Lung microvascular endothelial cell (primary cell): Measurements from ENCODE around the gene NR4A1. TPM values are rescaled to one million over a fixed set of nuclear protein-coding genes. Genes with fewer than 3 reads are reported as not detected.
A peak's percentile ranks its signal among the peaks of the same experiment; 100 is the strongest.

Source experiments
- DNase-seq, 2 donors: peaks; one replicate each; pipeline versions ENCODE4 v3.0.0 to v3.0.0-alpha.2; 2010; ENCODE audit warnings: low read depth in 2 of 2
- total RNA-seq: library from RNA; depleted of rRNA; stranded (reverse); fragments of >200 nt; gene quantifications from 2 replicates; pipeline ENCODE4 v1.2.1, GENCODE V29; 2014

NR4A1 gene
- total RNA-seq = 0.65 and 2.0 TPM in 2 replicates

DNA sequence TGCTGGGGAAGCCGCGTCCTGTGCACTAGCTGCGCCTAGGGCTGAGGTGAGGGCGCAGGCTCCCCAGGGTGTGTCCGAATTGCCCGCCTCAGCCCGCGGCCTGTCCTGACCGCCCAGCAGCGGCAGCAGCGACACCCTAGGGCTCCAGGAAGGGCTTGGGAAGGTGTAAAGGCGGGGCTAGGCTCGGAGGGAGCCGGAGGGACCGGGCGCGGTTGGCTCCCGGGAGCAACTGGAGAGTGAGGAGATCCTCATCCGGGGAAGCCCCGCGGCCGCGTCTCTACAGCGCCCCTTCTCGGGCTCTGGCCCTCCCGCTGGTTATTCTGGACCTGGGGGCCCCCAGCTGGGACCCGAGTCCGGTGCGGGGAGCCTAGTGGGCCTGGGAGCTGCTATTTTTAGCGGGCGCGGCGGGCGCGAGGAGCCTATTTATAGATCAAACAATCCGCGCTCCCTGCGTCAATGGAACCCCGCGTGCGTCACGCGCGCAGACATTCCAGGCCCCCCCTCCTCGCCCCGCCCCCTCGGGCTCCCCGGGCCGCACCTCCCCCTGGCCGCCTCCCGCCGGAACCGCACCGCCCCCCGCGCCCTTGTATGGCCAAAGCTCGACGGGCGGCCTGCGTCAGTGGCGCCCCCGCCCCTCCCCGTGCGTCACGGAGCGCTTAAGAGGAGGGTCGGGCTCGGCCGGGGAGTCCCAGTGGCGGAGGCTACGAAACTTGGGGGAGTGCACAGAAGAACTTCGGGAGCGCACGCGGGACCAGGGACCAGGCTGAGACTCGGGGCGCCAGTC, at the start of gene NR4A1:
Gene NR4A1 (plus strand): TSS at position 685 of the 784 bp plus-strand sequence. CDS start 2,887 bp downstream, outside the sequence.
- DNase-seq = peak; percentile 97 to 98

DNA sequence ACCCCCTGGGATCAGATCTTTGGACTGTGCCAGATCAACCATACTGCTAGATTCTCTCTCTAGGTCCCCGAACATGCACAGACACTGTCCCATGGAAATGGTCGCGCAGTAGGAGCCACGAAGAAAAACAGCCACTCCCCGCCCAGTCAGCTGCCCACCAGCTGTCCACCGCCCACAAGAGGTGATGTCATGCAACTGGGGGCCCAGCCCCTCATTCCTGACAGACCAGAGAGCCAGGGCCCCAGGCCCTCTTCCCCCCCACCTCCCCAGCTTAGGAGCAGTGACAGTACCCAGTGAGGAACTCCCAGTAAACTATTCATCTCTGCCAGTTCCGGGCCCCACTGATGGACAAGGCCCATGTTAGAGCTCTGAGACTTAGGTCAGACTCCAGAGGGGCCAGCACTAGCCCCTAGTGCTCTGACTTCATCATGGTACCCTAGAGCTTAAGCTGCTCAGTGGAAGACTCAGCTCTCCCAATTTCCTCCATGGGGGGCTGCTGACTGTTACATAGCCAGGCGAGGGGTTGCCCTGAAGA, 48.2 kb upstream of the NR4A1 start:
- DNase-seq = no peak

DNA sequence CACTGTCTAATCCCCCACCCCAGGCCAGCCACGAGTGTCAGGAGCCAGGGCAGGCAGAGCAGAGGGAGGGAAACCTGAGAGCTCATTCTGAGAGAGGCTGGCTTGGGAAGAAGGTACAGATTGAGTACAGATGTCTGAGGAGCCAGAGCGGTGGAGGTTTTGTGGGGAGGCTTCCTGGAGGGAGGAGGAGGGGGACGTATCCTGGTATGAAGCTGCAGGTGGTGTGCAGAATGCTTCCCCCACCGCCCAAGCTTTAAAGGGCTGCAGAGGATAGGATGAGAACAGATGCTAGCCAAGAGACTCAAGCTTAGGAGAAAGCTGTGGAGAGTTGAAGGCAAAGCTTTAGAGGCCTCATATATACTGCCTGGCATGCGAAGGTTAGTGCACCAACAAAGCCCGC, 47.7 kb upstream of the NR4A1 start:
- no peak for DNase-seq

DNA sequence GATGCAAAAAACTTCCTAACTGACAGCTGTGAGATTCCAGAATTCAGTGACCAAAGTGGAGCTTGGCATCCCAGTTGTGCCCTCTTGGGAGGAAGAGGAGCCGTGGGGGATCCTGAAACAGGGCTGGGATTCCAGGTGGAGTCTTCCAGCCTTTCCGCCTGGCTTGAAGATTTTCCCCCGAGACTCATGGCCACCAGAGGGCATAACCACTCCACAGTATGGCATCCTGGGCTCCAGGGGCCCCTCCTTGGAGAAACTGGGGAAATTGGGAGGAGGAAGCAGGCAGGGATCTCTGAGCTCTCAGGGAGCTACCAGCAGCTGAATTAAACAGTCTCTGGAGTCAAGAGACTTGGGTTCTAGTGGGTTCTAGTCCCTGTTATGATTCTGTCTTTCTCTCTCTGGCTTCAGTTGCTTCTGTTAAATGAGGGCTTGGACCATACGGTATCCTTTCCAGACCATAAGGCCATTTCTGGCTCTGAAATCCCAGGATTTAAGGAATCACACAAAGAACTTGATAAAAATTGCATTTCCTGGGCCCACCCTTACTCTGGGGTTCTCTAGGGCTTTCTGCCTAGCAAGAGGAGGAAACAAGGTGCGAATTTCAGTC, 47.1 kb upstream of the NR4A1 start:
- DNase-seq = peak; percentile 57 to 77

DNA sequence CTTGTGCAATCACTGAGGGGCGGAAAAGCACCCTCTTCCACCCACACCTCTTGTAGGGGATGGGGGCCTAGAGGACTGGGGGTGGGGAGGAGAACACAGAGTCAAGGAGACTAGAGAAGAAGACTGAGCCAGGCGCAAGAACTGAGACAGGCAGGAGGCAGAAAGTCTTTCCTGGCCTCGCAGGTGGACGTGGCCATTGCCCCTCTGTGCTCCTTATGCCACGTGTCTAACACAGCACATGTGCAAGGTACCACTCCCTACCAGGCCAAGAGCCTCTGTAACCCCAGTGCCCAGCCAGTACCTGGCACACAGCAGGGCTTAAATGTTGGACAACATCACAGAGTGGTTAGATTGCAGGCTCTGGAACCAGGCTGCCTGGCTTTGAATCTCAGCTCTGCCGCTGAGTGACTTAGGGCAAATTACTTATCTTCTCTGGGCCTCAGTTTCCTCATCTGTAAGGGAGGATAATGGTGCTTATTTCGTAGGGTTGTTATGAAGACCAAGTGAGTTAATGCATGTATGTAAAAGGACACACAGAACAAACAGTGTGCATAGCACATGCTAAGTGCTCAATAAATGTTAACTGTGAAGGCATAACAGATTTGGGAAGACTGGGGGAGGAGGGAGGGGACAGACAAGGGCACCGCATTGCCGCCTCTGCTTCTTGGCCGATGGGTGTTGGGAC, 45.9 kb upstream of the NR4A1 start:
- DNase-seq = no peak

DNA sequence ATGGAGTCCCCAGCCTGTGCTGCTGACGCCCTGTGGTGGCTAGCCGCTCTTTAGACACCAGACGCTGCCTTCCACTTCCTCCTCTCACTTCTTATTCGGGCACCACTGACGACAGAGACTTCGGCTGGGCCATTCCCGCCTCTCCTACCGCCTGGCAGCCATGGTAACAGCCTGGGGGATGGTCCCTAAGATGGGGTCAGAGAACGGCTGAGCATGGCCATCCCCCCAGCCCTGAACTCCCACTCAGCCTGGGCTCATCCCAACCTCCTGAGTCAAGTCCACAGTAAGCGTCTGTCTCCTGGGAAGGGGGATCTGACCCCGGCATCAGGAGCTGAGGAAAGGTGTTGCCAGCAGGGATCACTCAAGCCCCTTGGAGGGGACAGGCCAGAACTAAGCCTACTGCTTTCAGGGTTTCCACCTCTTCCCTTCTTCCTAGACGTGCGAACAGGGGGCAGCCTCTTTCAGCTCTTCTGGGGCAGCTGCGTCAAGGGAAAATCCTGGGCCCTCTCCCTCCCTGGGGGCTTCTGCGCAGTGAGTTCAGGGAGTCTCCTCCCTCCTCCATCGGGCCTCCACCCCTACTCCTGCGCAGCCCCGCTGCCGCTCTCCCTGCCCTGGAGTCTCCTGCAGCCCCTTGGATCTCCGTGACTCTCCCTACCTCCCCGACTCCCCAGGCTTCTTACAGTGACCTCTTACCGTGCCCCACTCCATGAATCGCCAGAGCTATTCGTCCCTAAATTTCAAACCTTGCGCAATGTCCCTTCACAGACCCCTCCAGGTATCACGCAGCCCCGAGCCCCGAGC, 45.1 kb upstream of the NR4A1 start:
- DNase-seq = no peak

DNA sequence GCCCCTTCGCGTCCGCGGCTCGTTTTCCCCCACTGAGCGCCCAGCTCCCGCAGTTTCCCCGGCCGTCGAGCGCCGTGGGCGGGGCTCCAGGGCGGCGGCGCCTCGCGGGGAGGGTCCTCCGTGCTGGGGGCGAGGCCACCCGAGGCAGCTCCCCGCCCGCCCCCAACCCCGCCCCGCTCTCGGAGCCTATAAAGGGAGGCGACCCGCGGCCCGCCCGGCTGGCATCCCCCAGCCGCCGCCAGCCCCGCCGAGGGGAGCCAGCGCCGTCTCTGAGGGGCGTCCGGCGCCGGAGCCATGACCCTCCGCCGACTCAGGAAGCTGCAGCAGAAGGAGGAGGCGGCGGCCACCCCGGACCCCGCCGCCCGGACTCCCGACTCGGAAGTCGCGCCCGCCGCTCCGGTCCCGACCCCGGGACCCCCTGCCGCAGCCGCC, 44.5 kb upstream of the NR4A1 start, which contains the start of gene TAMALIN:
Gene TAMALIN (plus strand): TSS at position 221 of the 432 bp plus-strand sequence. CDS start 74 bp downstream, at position 295.
- DNase-seq = peak; percentile 86 to 89

DNA sequence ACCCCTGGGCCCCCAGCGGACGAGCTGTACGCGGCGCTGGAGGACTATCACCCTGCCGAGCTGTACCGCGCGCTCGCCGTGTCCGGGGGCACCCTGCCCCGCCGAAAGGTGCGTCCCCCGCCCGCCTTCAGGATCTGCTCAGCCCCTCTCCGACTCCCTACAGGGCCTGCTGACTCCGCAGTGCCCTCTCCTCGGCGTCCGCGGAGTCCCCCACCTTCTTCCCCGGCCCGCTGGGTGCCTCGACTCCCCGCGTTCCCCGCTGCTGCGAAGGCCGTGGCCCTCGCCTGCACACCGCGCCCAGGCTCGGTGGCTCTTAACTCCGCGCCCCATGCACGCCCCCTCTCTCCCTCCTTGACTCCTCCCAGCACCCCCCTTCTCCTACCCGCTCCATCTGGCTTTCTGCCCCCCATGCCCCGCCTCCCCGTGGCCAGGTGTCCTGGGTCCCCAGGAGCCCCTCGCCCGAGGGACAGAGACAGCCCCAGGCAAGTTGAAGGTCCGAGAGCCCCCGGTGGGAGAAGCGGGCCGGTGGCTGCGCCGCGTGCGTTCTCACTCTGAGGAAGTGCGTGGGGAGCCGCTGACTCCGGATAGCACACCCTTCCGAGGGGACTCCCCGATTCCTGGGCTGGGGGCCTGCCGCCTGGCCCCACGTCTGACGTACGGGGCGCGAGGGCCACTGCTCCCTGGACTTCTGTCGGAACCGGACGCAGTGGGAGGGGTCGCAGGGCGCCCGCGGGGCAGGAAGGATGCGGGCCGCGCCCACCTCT, 43.9 kb upstream of the NR4A1 start:
- peak; percentile 58 to 75 for DNase-seq

DNA sequence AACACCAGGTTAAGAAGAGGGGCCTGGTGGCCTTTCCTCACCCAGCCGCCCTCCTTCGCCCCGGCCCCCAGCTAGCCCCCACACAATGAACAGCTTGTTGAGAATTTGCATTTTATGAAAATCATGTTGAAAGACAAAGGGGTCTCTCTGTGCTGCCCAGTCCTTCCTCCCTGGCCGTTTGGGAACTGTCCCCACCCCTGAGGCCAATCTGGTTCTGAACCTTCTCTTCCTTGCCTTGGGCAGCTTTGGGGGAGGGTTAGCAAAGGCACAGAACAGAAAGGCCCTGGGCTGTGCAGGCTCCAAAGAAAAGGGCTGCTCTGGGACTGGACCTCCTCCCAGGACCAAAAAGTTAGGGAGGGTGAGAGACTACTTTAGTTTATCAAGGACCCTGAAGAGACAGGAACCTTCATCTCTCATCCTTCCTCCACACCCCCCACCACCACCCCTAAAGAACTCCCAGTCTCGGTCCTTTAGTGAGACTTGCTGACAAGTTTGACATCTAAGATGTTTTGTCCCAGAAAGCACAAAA, 43.2 kb upstream of the NR4A1 start:
- DNase-seq = peak in 1 of 2 donors; percentile 39

DNA sequence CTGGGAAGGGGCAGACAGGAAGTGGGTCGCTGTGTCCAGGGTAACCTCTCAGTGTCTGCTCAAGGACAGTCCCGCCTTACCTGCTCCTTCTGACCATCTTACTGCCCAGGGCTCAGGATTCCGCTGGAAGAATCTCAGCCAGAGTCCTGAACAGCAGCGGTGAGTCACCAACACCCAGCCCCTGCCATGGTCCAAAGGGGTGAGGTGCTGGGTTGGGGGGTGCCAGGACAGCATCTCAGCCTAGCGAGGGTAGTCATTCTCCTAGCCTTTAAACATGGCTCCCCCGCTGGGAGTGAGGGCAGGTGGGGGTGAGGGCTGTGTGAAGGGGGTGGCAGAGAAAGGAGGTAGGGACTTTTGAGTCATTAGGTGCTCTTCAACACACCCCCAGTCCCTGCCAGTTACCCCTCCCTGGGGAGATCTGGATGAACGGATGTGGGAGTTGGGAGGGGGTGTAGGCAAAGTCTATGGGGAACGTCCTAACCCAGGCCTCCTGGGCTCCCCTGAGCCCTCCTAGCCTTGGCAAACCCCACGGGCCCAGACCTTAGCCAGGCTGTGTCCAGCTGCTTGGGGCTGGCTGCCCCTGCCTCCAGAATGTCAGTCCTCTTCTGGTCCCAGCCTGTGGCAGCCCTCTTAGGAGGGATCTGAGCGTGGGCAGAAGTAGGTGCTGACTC, 42.0 kb upstream of the NR4A1 start:
- DNase-seq = peak in 1 of 2 donors; percentile 39

DNA sequence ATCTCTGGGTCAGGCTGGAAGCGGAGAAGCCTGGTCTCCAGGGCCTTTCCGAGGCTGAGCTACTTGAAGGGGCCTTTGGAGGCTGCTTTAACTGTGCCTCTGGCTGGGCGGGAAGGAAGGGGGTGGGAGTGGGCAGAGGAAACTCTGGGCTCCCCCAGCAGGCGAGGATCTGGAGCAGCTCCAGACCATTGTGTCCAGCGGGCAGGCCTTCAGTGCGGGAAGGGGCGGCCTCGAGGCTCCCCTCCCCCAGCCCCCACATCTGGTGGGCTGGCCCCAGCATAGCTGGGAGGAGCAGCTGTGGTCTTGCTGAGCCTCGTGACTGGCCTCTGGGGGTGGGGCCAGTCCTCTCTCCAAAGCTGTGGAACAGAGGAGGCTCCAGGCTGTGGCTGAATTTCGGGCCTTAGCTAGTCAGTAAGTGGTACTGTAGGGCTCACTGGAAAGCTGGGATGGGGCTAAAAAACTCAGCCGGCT, 41.1 kb upstream of the NR4A1 start:
- DNase-seq = peak; percentile 94 to 97

DNA sequence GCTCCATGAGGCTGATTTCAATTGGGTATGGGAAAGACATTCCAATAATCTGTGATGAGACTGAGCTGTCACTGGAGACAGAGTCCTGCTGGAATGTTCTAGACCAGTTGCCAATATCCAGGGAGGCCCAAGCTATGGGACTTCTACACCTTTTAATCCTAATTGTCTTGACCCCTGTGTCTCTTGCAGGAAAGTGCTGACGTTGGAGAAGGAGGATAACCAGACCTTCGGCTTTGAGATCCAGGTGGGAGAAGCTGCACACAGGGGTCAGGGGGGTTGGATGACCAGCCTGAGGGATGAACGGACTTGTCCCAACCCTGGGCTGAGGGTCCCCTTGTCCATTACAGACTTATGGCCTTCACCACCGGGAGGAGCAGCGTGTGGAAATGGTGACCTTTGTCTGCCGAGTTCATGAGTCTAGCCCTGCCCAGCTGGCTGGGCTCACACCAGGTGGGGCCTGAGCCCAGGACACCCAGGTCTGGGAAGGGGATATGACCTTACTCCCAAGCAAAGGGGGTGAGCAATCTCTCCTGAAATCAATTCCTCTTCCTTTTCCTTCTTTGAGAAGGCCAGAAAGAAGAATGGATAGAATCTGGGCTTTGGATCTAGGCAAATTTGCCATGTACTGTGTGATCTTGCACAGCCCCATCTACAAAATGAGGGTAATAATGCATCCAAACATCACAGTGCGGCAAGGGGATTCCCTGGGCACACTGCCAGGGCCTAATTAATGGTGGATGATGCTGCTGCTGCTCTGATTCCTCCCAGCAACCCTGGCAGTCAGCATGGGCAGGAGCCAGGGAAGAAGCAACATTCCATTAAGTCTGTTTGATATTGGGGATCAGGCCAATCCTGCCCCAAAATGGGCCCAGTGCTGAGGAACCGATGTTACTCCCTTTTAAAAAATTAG, 40.3 kb upstream of the NR4A1 start:
- DNase-seq = no peak

DNA sequence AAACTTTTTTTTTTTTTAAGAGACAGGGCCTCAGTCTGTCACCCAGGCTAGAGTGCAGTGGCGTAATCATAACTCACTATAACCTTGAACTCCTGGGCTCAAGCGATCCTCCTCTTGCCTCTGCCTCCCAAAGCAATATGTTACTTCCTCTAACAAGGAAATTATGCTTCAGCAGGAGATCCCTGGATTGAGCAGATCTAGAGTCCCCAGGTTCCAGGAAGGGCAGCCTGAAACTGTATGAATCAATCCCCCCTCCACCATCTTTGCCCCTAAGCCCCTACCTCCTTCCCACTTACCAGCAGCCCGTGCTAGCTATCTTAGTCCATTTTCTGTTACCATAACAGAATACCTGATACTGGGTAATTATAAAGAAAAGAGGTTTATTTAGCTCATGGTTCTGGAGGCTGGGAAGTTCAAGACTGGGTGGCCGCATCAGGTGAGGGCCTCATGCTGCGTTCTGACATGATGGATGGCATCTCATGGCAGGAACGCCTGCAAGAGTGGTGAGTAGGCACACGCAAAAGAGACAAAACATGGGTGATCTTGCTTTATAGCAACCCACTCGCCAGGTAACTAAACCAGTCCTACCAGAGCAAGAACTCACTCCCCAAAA, 39.5 kb upstream of the NR4A1 start:
- DNase-seq = no peak

DNA sequence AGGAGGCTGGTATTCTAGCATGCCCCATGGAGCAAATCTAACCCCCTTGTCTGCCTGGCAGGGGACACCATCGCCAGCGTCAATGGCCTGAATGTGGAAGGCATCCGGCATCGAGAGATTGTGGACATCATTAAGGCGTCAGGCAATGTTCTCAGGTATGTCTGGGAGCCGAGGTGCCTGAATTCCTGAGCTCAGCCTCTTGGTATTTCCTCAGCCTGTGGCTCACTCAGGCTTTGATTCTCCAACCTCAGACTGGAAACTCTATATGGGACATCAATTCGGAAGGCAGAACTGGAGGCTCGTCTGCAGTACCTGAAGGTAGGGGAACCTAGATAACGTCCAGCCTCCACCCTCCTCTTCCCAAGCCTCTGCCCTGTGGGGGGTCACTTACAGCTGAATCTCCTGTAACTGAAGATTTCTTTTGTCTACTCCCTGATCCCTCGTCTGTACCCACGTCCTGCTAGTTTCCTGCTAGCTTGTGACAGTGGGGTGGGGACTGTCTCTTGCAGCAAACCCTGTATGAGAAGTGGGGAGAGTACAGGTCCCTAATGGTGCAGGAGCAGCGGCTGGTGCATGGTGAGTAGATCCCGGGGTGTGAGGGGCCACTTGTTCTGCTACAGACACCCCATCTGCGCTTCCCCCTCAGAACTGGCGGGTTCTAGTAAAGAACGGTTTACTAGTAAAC, 37.5 kb upstream of the NR4A1 start:
- DNase-seq = no peak

DNA sequence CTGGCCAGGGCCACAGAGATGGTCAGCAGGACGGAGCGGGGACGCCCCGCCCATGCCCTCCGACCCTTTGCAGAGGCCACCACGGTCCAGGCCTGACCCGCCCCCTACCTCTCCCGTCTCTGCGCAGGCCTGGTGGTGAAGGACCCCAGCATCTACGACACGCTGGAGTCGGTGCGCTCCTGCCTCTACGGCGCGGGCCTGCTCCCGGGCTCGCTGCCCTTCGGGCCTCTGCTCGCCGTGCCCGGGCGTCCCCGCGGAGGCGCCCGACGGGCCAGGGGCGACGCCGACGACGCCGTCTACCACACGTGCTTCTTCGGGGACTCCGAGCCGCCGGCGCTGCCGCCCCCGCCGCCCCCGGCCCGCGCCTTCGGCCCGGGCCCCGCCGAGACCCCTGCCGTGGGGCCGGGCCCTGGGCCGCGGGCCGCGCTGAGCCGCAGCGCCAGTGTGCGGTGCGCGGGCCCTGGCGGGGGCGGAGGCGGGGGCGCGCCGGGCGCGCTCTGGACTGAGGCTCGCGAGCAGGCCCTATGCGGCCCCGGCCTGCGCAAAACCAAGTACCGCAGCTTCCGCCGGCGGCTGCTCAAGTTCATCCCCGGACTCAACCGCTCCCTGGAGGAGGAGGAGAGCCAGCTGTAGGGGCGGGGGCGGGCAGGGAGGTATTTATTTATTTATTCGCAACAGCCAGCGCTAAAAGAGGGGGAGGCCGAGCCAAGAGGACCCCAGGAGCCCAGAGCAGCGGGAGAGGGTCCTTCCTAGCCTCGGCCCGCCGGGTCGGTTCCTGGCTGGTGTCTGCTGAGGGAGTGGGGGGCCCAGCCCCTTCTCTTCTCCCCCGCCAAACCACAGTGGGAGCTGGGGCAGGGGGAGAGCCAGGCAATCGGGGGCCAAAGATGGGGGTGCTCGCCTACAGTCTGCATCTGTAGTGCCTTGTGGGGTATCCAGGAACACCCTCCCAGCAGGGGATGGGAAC, 36.4 kb upstream of the NR4A1 start:
- DNase-seq = no peak

DNA sequence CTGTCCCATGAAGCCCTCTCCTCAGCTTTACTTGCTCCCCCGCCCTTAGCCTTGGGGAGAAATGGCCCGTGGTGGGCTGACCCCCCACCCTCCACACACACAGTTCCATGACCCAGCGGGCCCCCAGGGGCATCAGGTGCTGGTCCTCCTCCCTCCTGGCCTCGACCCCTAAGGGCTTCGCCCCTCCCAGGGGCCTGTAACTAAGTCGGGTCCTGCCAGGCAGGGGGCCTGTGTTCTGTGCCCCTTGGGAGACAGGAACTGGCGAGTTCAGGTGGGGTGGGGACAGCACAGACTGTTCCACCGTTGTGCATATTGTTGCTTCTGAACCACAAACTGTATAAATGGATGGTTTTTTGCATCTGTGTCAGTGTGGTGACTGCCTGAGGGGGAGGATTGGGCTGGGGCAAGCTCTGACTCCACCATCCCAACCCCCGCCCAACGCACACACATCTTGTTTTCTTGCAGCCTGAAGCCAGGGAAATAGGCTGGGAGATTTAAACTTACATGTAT, 35.7 kb upstream of the NR4A1 start:
- DNase-seq = no peak
